ENCODE data around the gene LRRC71. TPM values are rescaled to one million over a fixed set of nuclear protein-coding genes. Genes with fewer than 3 reads are reported as not detected.

The LRRC71 gene
- total RNA-seq, 2 donors from 2014 or later, result not detected

DNA sequence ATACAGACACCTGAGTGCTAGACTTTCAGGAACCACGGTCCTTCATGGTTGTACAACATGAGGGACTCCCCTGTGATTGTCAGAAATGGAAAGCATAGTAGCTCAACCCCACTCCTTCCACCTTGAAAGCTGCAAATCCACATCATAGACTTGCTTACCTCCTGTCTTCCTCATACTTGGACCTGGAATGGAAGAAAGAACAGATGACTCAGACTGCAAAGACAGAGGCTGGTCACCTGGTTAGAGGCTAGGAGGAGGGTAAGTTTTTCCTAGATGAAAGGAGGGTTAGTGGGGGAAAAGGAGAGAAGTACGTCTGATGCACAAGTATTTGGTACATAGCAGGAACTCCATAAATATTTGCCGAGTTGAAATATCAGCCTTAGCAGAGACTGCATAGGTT, 37.2 kb downstream of the LRRC71 start:
- no peak for ATAC-seq
- H3K4me3 ChIP-seq, result no peak overlapping the region
- TF ChIP-seq, protein P1, sequence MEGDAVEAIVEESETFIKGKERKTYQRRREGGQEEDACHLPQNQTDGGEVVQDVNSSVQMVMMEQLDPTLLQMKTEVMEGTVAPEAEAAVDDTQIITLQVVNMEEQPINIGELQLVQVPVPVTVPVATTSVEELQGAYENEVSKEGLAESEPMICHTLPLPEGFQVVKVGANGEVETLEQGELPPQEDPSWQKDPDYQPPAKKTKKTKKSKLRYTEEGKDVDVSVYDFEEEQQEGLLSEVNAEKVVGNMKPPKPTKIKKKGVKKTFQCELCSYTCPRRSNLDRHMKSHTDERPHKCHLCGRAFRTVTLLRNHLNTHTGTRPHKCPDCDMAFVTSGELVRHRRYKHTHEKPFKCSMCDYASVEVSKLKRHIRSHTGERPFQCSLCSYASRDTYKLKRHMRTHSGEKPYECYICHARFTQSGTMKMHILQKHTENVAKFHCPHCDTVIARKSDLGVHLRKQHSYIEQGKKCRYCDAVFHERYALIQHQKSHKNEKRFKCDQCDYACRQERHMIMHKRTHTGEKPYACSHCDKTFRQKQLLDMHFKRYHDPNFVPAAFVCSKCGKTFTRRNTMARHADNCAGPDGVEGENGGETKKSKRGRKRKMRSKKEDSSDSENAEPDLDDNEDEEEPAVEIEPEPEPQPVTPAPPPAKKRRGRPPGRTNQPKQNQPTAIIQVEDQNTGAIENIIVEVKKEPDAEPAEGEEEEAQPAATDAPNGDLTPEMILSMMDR (IDR thresholded peaks at IDR 0.05), result no peak
- TF ChIP-seq POLR2A (IDR thresholded peaks at IDR 0.05), result no peak
- no peaks in the 10 kb centered on the region for H3K4me1 ChIP-seq
- WGBS, 2 donors, result 81 to 84% methylated on average over 3 of the region's 3 CpGs
- intact Hi-C loops (cut with DNase I), result no loop called here
- no peaks in the 10 kb centered on the region for H3K27me3 ChIP-seq
- no peaks in the 10 kb centered on the region for H3K9me3 ChIP-seq
- no peak for DNase-seq
- H3K27ac ChIP-seq, result no peak overlapping the region
- H3K36me3 ChIP-seq (replicated peaks in 1 of 2; ENCODE audit: insufficient read depth in 1 of 2, low read depth in 2 of 2), result peaks cover 0 to 23% of the 10 kb centered on the region in 2 donors

DNA sequence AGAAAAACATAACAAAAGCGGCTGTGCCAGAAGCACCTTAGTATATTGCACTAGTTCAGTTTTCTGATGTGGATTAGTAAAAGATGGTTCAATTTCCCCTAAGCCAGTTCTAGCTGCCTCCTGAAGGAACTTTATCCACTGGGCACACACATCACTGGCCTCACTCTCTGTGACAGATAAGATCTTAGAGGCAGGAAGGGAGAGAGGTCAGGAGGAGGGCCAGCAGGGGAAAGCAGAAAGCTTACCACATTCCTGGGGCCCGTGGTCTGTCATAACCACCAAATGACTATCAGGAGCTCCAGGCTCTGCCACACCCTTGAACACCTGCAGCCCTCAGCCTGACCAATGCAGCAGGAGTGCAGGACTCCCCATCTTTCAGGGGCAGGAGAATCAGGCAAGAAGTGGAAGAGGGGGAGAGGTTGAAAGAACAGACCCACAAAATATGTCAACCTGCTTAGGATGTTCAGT, 37.8 kb downstream of the LRRC71 start:
- H3K27ac ChIP-seq, result no peak overlapping the region
- H3K9me3 ChIP-seq, result no peaks in the 10 kb centered on the region
- H3K36me3 ChIP-seq (replicated peaks in 1 of 2; ENCODE audit: insufficient read depth in 1 of 2, low read depth in 2 of 2), result peaks cover 0 to 27% of the 10 kb centered on the region in 2 donors
- intact Hi-C loops (cut with DNase I), result no loop called here
- H3K4me1 ChIP-seq, result no peaks in the 10 kb centered on the region
- no peaks in the 10 kb centered on the region for H3K27me3 ChIP-seq
- TF ChIP-seq POLR2A (IDR thresholded peaks at IDR 0.05), result no peak
- TF ChIP-seq, protein P1 (IDR thresholded peaks at IDR 0.05), result no peak
- H3K4me3 ChIP-seq, result no peak overlapping the region
- WGBS, 2 donors, result 55 to 100% methylated on average over 1 to 2 of the region's 2 CpGs
- ATAC-seq (no peak), DNase-seq (no peak)

DNA sequence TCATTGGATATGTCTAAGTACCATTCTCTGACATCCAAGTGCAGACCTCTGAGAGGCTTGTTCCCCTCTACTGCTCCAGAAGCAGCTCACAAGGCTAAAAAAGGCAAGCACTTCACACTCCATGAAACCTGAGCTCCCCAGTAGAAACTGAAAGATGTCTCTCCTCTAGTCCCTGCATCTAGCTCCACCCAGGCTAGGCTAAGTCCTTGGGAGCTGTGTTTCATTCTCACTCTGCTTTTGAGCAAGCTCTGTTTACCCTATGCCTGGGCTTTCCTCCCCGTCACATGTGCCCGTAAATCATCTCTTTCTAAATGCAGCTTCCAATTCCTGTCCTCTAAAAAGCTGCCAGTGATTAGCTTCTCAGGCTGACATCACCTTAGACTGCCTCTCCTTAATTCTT, 39.0 kb downstream of the LRRC71 start:
- WGBS, 2 donors, result 91 to 92% methylated on average over 2 of the region's 2 CpGs
- DNase-seq, result no peak

DNA sequence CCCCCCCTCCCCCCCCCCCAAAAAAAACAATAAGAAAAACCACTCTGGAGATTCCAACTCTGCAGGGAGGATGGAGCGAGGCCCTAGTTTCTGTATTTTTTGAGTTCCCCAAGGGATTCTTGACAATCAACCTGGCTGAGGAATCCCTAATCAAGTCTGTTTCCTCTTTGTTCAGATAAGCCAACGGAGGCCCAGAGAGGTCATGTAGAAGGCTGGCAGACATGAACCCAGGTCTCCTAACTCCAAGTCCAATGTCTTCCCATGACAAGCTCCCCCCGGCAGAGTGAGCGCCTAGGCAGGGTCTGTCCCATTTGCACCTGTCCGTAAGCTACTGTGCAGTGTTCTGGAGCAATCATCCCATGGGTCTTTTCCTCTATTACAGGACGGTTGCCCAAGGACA, 39.5 kb downstream of the LRRC71 start:
- ATAC-seq (no peak), DNase-seq (no peak)
- Histone ChIP-seq H3K27me3 (no peaks in the 10 kb centered on the region), H3K4me3 (no peak overlapping the region), H3K4me1 (no peaks in the 10 kb centered on the region), H3K36me3 (replicated peaks in 1 of 2; ENCODE audit: insufficient read depth in 1 of 2, low read depth in 2 of 2) (peaks cover 0 to 27% of the 10 kb centered on the region in 2 donors), H3K27ac (no peak overlapping the region), H3K9me3 (no peaks in the 10 kb centered on the region)
- intact Hi-C loops (cut with DNase I), result no loop called here
- TF ChIP-seq, protein P1 (IDR thresholded peaks at IDR 0.05), result no peak
- TF ChIP-seq POLR2A (IDR thresholded peaks at IDR 0.05), result no peak
- 90 to 91% methylated on average over 6 of the region's 6 CpGs for WGBS, 2 donors

More for the DNA sequence above, 39.0 kb downstream of the LRRC71 start:
- TF ChIP-seq POLR2A (IDR thresholded peaks at IDR 0.05), result no peak
- TF ChIP-seq, protein P1 (IDR thresholded peaks at IDR 0.05), result no peak
- H3K4me3 ChIP-seq, result no peak overlapping the region
- H3K4me1 ChIP-seq, result no peaks in the 10 kb centered on the region
- no peaks in the 10 kb centered on the region for H3K27me3 ChIP-seq
- no peak overlapping the region for H3K27ac ChIP-seq
- ATAC-seq, result no peak
- H3K36me3 ChIP-seq (replicated peaks in 1 of 2; ENCODE audit: insufficient read depth in 1 of 2, low read depth in 2 of 2), result peaks cover 0 to 27% of the 10 kb centered on the region in 2 donors
- no peaks in the 10 kb centered on the region for H3K9me3 ChIP-seq
- intact Hi-C loops (cut with DNase I), result no loop called here

DNA sequence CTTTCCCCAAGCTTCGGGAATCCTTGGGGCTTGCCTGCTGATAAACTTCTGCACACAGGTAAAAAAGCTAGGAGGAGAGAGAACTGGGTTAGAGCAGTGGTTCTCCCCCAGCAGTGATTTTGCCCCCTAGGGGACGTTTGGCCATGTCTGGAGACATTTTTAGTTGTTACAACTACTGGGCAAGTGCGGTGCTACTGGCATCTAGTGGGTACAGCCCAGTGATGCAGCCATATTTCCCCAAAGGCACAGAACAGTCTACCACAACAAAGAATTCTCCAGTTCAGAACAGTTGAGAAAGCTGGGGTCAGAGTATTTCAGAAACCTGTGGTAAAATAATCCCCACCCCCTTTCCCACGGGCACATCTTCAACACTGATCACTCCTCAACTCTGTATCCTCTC, 41.3 kb downstream of the LRRC71 start:
- 68 to 83% methylated on average over 4 of the region's 4 CpGs for WGBS, 2 donors
- ATAC-seq (no peak), DNase-seq (no peak)
- Histone ChIP-seq H3K27me3 (no peaks in the 10 kb centered on the region), H3K36me3 (replicated peaks in 1 of 2; ENCODE audit: insufficient read depth in 1 of 2, low read depth in 2 of 2) (peaks cover 0 to 21% of the 10 kb centered on the region in 2 donors), H3K27ac (no peak overlapping the region), H3K4me3 (no peak overlapping the region), H3K9me3 (no peaks in the 10 kb centered on the region), H3K4me1 (no peaks in the 10 kb centered on the region)
- TF ChIP-seq, protein P1 (IDR thresholded peaks at IDR 0.05), result no peak
- no peak for TF ChIP-seq POLR2A (IDR thresholded peaks at IDR 0.05)
- intact Hi-C loops (cut with DNase I), result no loop called here

Data from body of pancreas (tissue), 4 donors.